GM12801 (cell line): ENCODE data around the gene CFP.

ENCODE experiments used
- TF ChIP-seq, protein P1 (sequence below): IDR thresholded peaks from one replicate; pipeline ENCODE4 v1.5.1; 2011; ENCODE audit warnings: control low read depth; ENCODE audit not compliant: insufficient read length; ENCODE audit errors: extremely low read depth

The CFP gene

DNA sequence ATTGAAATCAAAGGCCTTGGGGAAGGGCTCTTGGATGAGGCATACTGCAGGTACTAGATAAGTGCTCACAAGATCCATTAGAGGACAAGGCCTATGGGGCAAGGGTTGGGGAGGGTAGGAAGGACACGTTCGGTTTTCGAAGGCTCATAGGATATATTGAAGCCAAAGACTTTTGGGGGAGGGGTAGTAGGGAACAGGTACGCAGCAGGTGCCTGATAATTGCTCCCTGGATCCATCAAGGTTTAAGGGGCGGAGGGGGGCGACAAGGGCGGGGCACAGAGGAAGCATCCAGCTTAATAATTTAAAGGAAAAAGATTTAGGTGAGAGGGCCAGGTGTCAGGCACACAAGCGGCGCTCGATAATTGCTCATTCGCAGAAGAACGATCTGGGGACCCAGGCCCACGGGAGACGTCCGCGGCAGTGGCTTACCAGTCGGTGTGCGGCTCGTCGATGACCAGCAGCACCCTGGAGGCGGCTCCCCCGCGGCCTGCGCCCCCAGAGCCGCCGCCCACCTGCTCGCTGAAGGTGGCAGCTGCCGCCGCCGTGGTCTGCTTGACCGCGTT, 10.7 kb downstream of the CFP start:
- TF ChIP-seq, protein P1, sequence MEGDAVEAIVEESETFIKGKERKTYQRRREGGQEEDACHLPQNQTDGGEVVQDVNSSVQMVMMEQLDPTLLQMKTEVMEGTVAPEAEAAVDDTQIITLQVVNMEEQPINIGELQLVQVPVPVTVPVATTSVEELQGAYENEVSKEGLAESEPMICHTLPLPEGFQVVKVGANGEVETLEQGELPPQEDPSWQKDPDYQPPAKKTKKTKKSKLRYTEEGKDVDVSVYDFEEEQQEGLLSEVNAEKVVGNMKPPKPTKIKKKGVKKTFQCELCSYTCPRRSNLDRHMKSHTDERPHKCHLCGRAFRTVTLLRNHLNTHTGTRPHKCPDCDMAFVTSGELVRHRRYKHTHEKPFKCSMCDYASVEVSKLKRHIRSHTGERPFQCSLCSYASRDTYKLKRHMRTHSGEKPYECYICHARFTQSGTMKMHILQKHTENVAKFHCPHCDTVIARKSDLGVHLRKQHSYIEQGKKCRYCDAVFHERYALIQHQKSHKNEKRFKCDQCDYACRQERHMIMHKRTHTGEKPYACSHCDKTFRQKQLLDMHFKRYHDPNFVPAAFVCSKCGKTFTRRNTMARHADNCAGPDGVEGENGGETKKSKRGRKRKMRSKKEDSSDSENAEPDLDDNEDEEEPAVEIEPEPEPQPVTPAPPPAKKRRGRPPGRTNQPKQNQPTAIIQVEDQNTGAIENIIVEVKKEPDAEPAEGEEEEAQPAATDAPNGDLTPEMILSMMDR, result no peak

DNA sequence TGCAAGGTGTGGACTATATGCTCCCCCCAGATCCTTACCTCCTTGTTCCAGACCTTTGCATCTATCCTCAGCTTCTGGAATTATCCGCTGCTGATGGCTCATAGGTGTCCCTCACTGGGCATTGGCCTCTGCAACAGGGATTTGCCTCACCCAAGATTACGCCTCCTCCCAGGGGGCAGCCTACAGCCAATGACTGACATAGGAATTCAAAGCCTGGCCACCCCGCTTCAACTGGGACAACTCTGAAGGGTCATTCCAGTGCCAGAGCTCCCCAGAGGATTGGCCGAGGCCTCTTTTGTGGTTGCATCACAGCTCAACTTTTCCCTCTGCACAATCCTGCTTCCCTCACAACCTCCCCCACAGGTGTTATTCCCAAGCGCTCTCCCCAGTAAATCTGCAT, 15.1 kb downstream of the CFP start:
- TF ChIP-seq, protein P1, result no peak

DNA sequence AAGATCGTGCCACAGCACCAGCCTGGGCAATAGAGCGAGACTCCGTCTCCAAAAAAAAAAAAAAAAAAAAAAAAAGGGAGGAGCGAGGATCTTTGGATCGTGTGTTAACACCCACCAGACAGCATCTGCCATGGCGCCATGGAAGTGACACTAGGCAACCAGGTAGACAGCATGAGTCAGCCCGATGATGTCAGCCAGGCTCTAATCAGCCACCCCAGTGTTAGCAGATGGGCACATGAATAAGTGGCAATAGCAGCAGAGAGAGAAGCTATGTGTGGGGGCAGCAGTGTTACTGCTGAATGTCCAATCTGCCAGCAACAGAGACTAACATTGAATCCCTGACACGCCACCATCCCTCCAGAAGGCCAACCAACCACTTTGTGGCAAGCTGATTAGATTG, 16.6 kb downstream of the CFP start:
- TF ChIP-seq, protein P1, result no peak

DNA sequence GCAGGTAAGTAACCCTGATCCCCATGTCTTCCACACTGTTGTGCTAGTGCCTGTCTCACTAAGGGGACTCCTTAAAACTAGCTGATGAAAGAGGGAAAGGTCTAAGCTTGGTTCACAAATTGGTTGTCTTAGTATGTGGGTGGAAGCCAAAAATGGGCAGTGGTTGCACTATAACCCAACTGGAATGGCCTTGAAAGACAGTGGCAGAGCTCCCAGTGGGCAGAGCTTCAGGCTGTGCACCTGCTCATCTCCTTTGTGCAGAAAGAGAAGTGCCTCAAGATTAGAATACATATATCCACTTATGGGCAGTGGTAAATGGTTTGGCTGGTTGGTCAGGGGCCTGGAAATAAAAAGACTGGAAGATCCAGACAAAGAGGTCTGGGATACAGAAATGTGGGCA, 17.3 kb downstream of the CFP start:
- TF ChIP-seq, protein P1, result no peak

DNA sequence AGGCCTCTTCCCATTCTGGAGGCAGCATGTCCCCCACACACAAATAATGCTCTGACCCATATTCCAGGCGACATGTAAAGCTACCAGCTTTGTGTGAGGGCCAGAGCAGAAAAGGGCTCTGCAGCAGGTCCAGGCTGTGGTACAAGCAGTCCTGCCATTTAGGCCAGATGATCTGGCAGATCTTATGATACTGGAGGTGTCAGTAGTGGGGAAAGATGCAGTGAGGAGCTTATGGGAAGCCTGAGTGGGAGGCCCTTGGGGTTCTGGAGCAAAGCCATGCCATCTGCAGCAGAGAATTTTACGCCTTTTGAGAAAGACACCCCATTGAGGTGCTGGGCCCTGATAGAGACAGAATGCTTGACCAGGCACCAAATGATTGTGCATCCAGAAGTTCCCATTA, 17.8 kb downstream of the CFP start:
- TF ChIP-seq, protein P1, result no peak

DNA sequence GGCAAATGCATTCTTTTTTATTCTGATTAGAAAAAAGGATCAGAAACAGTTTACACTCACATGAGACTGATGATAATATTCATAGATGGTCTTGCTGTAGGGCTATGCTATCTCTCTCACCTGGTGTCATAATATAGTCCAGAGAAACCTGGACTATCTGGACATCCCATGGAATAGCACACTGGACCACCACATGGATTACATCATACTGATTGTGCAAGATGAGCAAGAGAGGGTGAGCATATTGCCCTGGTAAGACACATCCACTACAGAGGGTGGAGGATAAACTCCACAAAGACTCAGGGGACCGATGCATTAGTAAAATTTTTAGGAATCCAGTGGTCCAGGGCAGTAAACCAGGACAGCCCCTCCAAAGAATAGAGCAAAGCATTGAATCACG, 18.2 kb downstream of the CFP start:
- TF ChIP-seq, protein P1, result no peak

DNA sequence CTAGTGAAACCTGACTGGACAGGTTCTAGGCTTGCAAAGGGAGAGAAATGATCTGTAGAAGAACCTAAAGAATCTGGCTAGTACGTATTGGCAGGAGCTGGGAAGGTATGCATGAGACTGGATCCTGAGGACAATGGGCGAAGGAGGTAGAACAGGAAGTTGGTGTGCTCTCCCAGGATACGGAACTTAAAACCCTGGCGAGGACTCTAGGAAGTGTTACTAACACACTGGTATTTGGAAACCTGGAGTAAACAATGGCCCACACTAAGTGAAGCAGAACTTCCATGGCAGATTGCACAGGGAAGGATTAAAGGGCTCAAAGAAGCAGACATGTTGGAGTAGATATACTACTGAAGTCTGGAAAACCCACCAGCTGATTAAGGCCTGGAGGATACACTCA, 19.2 kb downstream of the CFP start:
- TF ChIP-seq, protein P1, result no peak
